Neural progenitor cell (in vitro differentiated cells): Measurements from ENCODE around the gene IL33.

Experiments used
- CTCF ChIP-seq: fragments of 200-600 bp; sonication (generic); IDR thresholded peaks from 2 replicates; pipeline ENCODE4 v1.5.1; 2017; ENCODE audit warnings: antibody characterized with exemption, mild to moderate bottlenecking
- EZH2 ChIP-seq: fragments of 200-600 bp; sonication (generic); IDR thresholded peaks from 2 replicates; pipeline ENCODE4 v1.6.1; 2017; ENCODE audit warnings: antibody characterized with exemption, mild to moderate bottlenecking, moderate library complexity
- EZH2phosphoT487 ChIP-seq: fragments of 200-600 bp; sonication (generic); IDR thresholded peaks from 2 replicates; pipeline ENCODE4 v1.6.1; 2017; ENCODE audit warnings: antibody characterized with exemption

- TF ChIP-seq CTCF, result no peak
- TF ChIP-seq EZH2, result no peak
- TF ChIP-seq EZH2phosphoT487, result no peak
These were observed 53.3 kb downstream of the IL33 start for GRCh38 chr9:6268826-6269397.
